MM.1S (cell line): ENCODE measurements around the gene RUNX2.

Experiments
- EZH2 ChIP-seq: fragments of 300-600 bp; sonication (generic); optimal IDR thresholded peaks from 2 replicates; pipeline ENCODE3; 2017; ENCODE audit warnings: low read depth, mild to moderate bottlenecking, antibody characterized with exemption, low read length, mixed read lengths
- TF ChIP-seq, protein P1 (sequence below): fragments of 300-600 bp; sonication (generic); IDR thresholded peaks from 2 replicates; pipeline ENCODE4 v1.5.1; 2016; ENCODE audit warnings: antibody characterized with exemption, low read length, mixed read lengths

DNA sequence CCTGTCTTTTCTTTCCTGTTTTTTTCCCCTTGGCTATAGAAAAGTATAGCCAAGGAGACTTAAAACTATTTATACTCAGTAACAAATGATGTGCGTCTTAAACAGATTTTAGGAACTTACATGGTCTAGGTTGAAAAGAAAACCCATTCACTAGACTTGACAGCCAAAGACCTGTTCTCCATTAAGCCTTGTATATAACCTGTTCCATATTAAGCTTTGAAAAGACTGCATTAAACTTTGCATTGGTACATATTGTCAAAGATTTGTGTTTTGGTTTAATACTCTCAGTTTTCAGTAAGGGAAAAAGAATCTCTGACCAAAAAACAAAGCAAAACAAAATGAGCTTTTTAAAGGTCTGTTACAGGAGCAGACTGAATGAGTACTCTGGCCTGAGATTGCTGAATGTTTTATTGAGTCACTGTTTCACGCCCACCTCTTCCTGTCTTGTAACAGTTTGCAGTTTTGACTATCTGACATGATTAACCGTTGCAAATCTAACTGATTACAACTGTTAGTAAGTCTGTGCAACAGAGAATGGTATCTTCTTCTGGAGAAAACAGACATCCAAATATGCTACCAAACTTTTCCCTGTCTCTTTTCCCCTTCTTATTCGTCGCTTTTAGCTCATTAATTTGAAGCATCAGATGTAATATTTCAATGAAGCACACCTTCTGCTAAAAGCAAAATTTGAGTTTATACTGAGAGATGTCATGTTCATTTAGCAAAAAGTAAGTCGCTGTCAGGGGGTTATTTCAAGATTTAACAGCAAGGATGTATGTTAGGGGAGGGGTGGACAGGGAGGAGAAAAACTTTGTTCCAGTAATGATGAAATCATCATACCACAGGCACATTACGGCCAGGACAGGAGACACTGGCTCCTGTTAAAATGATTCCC lies 108.7 kb downstream of the RUNX2 start:
- TF ChIP-seq, protein P1, sequence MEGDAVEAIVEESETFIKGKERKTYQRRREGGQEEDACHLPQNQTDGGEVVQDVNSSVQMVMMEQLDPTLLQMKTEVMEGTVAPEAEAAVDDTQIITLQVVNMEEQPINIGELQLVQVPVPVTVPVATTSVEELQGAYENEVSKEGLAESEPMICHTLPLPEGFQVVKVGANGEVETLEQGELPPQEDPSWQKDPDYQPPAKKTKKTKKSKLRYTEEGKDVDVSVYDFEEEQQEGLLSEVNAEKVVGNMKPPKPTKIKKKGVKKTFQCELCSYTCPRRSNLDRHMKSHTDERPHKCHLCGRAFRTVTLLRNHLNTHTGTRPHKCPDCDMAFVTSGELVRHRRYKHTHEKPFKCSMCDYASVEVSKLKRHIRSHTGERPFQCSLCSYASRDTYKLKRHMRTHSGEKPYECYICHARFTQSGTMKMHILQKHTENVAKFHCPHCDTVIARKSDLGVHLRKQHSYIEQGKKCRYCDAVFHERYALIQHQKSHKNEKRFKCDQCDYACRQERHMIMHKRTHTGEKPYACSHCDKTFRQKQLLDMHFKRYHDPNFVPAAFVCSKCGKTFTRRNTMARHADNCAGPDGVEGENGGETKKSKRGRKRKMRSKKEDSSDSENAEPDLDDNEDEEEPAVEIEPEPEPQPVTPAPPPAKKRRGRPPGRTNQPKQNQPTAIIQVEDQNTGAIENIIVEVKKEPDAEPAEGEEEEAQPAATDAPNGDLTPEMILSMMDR, result no peak
- no peak for TF ChIP-seq EZH2
